Measurements from ENCODE around the gene TRIM25. TPM values are rescaled to one million over a fixed set of nuclear protein-coding genes. Genes with fewer than 3 reads are reported as not detected.

TRIM25 gene
- total and polyA plus RNA-seq, 2 of the 8 experiments (the other 6 are each of a cell fraction or from before 2014, with no cell fraction given), result 16.6 to 38.9 TPM

GRCh38 chr17:56838687-56839086 lies 75.2 kb downstream of the TRIM25 start:
- H2AFZ ChIP-seq (ENCODE audit: low read length), result no peak overlapping the region
- H3K4me3 ChIP-seq (ENCODE audit: extremely low read depth in 1 of 4, insufficient read depth in 2 of 4, low read depth in 3 of 4, low read length in 4 of 4), result no peak overlapping the region
- no peak overlapping the region for H3K9ac ChIP-seq (replicated peaks in 1 of 4; ENCODE audit: extremely low read depth in 1 of 4, low read depth in 3 of 4, low read length in 3 of 4)
- no peak overlapping the region for H4K8ac ChIP-seq (ENCODE audit: extremely low read depth, insufficient read depth, low read length)
- H3K79me2 ChIP-seq (ENCODE audit: control insufficient read depth in 1 of 2, insufficient read depth in 2 of 2, low read length in 2 of 2), result peaks cover 0 to 3% of the 10 kb centered on the region in 2 experiments; a peak in 1 of 4 replicates
- CTCF ChIA-PET (ENCODE audit: partially characterized antibody), result no interaction called here
- H2BK120ac ChIP-seq (replicated peaks; ENCODE audit: low read depth, low read length), result no peak overlapping the region
- POLR2A ChIA-PET (ENCODE audit: partially characterized antibody), result no interaction called here
- H2BK12ac ChIP-seq (ENCODE audit: low read depth, low read length), result no peak overlapping the region
- peaks cover 0 to 2% of the 10 kb centered on the region in 2 experiments for H4K20me1 ChIP-seq (replicated peaks in 1 of 2; ENCODE audit: control insufficient read depth in 1 of 2, insufficient read depth in 2 of 2, low read length in 2 of 2)
- no peak overlapping the region for H3K14ac ChIP-seq (ENCODE audit: insufficient read length)
- H3K36me3 ChIP-seq (ENCODE audit: control insufficient read depth in 2 of 4, insufficient read depth in 4 of 4, low read length in 3 of 4), result 0 out of 8 replicates have a peak, but pooled peaks cover 0 to 3% (median 0%) of the 10 kb centered on the region in 4 experiments
- H3K56ac ChIP-seq (replicated peaks; ENCODE audit: insufficient read length, low read depth, low read length), result no peak overlapping the region
- no peak overlapping the region for H4K91ac ChIP-seq (replicated peaks; ENCODE audit: insufficient read length, low read length)
- H3K79me1 ChIP-seq (ENCODE audit: low read depth, low read length), result no peaks in the 10 kb centered on the region
- no peak overlapping the region for H3K4me2 ChIP-seq (ENCODE audit: insufficient read depth in 1 of 2, low read depth in 2 of 2, low read length in 2 of 2)
- DNase-seq (ENCODE audit: low read depth in 1 of 2, low spot score in 2 of 2), result no peak
- no peak for FAIRE-seq
- H3K27me3 ChIP-seq (replicated peaks in 1 of 4; ENCODE audit: control insufficient read depth in 3 of 4, extremely low read depth in 1 of 4, insufficient read depth in 3 of 4, low read length in 3 of 4), result peaks cover 0 to 8% (median 4%) of the 10 kb centered on the region in 4 experiments; a peak in 5 of 7 replicates
- no peak overlapping the region for H2BK15ac ChIP-seq (ENCODE audit: low read length)
- H3K23me2 ChIP-seq (ENCODE audit: low read depth, low read length), result peaks cover 10% of the 10 kb centered on the region
- no peak overlapping the region for H3K27ac ChIP-seq (ENCODE audit: low read depth, low read length)
- no peaks in the 10 kb centered on the region for H3K9me3 ChIP-seq (ENCODE audit: insufficient read depth in 2 of 2, low read depth in 1 of 2, low read length in 1 of 2)
- no peak overlapping the region for H4K5ac ChIP-seq (ENCODE audit: insufficient read length, low read depth, low read length)
- no peak overlapping the region for H2AK5ac ChIP-seq (ENCODE audit: low read depth, low read length)
- no peak overlapping the region for H3K18ac ChIP-seq (ENCODE audit: extremely low read depth, low read length)
- no peak overlapping the region for H2BK20ac ChIP-seq (ENCODE audit: low read length)
- no peak overlapping the region for H3K23ac ChIP-seq (ENCODE audit: insufficient read length)
- WGBS, 2 experiments (ENCODE audit: extremely low coverage in 1 of 2, insufficient coverage in 1 of 2, insufficient read length in 1 of 2, insufficient replicate concordance in 2 of 2, low coverage in 1 of 2, low lambda C conversion rate in 2 of 2, missing lambda C conversion rate in 1 of 2), result 91% methylated on average over 3 of the region's 3 CpGs; no CpG with 5 or more reads in 1 of the 2 experiments
- H3K4me1 ChIP-seq (replicated peaks in 1 of 4; ENCODE audit: control insufficient read depth in 3 of 4, insufficient read depth in 4 of 4, low read length in 3 of 4), result peaks cover 0 to 6% (median 4%) of the 10 kb centered on the region in 4 experiments; a peak in 5 of 7 replicates
- no peak overlapping the region for H2BK5ac ChIP-seq (ENCODE audit: low read depth, low read length)
- no peak overlapping the region for H3K4ac ChIP-seq (replicated peaks; ENCODE audit: insufficient read length, low read depth, low read length)
- no peak for TF ChIP-seq CHD1 (IDR thresholded peaks at IDR 0.05; ENCODE audit: low read depth, low read length)
- TF ChIP-seq CBX8 (IDR thresholded peaks at IDR 0.05; ENCODE audit: borderline replicate concordance, low read depth, low read length), result no peak
- no peak for TF ChIP-seq RBBP5 (IDR thresholded peaks at IDR 0.05; ENCODE audit: borderline replicate concordance, low read depth, low read length)

Data from H1 (cell line).